Spleen (tissue), 7 donors: ENCODE results near the gene CDH10.

Experiments
- CTCF ChIP-seq, 11 experiments: fragments of 200-600 bp in 7 of 11; fragments of 450-650 bp in 4 of 11; sonication (generic) in 4 of 11; IDR thresholded peaks in 8 of 11; conservative IDR thresholded peaks in 3 of 11; 1 replicate in 7 of 11; 2 replicates in 4 of 11; pipeline versions ENCODE4 v1.4.0 to v1.8.0; 2016 to 2021; ENCODE audit warnings: antibody characterized with exemption in 11 of 11, inconsistent platforms in 4 of 11, mild to moderate bottlenecking in 1 of 11
- POLR2A ChIP-seq, 3 donors: fragments of 450-650 bp; IDR thresholded peaks; one replicate each; pipeline ENCODE4 v1.5.1; 2017; ENCODE audit warnings: antibody characterized with exemption in 3 of 3, mild to moderate bottlenecking in 1 of 3
- donor health status: DM: no; HTN: no; CAD: no; lungs with moderate emphysema.
- donor health status: DM: no; HTN: no; CAD: no.
- donor health status: DM: no; HTN: no; CAD: no.

GRCh38 chr5:24615159-24615558, 29.6 kb downstream of the CDH10 start:
- TF ChIP-seq CTCF (IDR thresholded peaks at IDR 0.05 in 8 of 11, conservative IDR thresholded peaks at IDR 0.05 in 3 of 11) (no peak), POLR2A (IDR thresholded peaks at IDR 0.05) (no peak)
